ENCODE results near the gene INO80C.

INO80C gene

GRCh38 chr18:35485852-35486251 lies 11.9 kb downstream of the INO80C start:
- DNase-seq = no peak

DNA sequence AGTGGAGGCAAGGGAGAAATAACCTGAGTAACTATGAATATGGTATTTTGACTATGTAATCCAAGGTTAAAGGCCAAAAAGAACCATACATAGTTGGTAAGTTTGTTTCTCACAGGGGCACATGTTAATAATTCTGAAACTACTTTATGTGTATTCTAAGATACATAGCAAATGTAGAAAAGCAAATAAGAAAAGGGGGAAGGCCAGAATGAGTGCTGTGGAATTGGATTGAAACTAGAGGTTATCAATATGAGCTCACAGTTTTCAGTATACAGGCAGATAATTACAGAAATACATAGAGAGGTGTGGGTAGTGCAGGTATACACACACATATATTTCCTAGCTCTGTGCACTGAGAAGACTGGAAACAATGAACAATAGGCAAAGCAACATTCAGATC lies 13.7 kb downstream of the INO80C start:
- DNase-seq = no peak

GRCh38 chr18:35481960-35482366 lies 15.8 kb downstream of the INO80C start:
- no peak for DNase-seq

DNA sequence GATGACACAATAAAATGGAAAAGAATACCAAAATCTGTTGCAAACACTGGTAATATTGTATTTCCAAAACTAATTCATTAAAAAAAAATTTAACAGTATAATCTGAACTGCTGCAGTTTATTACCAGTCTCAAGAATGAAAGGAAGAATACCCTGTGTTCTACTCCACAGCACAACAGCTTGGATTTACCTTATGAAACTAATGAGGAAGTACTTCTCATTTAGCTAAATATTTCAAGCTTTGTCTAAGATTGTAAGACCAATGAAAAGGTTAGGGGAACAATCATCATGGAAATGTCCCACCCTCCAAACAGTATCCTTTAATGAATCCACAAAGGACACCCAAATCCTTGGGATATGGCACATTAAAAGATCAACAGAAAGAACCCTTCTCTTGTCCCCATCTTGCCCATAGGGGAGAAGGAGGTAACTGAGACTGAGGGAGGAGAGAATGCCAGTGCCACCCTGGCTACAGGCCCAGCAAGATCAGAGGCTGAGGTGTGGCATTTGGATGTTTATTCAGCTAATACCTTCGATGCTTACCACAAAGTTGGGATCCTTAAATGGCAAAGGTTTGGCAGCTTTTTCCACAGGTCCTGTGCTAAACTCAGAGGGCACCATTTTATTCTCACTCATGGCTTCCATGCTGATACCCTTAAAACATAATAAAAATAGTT lies 17.7 kb downstream of the INO80C start:
- DNase-seq = no peak

GRCh38 chr18:35478520-35479435 lies 19.0 kb downstream of the INO80C start:
- DNase-seq = no peak

GRCh38 chr18:35477974-35478373 lies 19.8 kb downstream of the INO80C start:
- DNase-seq = no peak

- DNase-seq = no peak
Observed at GRCh38 chr18:35477497-35477896, 20.3 kb downstream of the INO80C start.

DNA sequence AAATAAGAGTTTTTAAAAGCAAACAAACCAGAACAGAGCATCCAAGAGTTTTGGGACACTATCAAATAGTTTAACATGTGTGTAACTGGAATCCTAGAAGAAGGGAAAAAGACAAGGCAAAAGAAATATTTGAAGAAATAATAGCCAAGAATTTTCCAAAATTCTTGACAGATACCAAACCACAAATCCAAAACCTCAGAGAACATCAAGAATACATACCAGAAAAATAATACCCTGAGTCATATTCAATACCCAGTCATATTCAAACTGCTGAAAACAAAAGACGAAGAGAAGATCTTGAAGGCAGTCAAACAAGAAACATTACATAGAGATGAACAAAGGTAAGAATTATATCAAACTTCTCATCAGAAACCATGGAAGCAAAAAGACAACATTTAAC lies 22.9 kb downstream of the INO80C start:
- no peak for DNase-seq

GRCh38 chr18:35473562-35473961 lies 24.2 kb downstream of the INO80C start:
- DNase-seq = no peak

DNA sequence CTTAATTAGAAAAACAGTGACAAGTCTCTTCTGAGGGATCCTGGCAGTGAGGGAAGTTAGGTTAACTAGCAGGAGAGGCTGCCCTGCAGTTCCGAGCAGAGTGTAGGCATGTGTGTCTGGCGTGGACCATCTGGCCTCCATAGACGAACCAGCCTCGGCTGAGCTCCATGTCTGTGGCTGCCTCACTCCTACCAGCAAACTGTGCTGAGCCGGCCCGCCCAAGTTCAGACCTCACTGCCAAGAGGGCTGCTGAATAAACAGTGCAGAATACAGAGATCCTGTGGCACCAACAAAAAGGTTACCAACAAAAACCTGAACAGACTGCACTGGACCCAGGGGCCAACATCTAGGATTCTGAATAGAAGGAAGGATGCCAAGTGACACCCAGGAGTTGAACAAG lies 27.3 kb downstream of the INO80C start:
- no peak for DNase-seq

GRCh38 chr18:35469725-35470124 lies 28.0 kb downstream of the INO80C start:
- no peak for DNase-seq

GRCh38 chr18:35468711-35469110 lies 29.0 kb downstream of the INO80C start:
- no peak for DNase-seq

- DNase-seq = no peak
Observed at GRCh38 chr18:35467624-35468016, 30.1 kb downstream of the INO80C start.

DNA sequence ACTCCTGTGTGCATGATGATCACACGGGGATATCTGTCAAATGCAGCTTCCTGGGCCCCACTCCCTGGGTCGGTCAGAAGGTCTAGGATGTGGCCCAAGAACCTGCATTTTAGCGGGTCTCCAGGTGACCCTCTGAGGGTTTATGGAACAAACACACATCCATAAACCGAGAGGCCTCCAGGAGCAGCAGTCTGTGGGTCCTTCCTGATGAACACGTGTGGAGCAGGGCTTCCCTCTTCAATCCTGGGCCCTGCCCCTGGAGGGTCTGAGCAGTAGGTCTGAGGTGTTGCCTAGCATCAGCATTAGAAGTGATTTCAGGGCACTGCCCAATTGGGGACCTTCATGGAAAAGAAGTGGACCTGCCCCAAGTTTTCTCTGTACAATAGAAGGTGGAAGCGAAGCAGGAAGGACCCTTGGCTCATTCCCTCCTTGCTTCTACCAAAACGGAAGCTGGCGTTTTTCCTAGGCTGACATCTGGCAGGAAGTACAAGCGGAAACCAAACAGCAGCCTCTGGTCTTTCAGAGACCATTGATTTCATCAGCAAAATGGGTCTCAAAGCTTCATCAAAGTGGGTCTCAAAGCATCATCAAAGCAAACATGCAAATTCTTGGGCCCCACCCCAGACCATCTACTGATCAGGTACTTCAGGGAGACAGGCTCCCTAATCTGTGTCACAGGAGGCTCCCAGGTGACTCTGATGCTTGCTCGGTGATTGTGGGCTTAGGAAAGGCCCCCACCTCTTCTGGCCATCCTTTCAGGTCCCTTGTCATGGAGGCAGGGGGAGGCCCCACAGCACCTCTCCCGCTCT lies 30.7 kb downstream of the INO80C start:
- DNase-seq = no peak

- DNase-seq = no peak
Observed at GRCh38 chr18:35466334-35466733, 31.4 kb downstream of the INO80C start.

DNA sequence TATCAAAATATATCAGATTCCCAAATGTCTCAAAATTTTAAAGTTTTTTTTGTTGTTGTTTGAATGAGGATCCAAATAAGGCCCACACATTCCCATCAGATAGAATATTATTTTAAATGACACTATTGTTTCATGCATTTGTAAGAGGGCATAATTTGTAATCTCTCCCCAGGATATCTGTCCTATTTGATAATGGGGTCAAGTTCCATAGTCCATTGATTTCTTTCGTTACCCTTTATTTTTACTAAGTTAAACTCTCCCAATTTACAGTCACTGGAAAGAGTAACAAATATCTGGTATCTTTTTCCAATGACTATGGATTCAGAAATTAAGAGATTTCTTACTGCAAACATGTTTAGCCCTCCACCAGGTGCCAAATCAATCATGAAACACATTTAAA lies 32.4 kb downstream of the INO80C start:
- DNase-seq = no peak

DNA sequence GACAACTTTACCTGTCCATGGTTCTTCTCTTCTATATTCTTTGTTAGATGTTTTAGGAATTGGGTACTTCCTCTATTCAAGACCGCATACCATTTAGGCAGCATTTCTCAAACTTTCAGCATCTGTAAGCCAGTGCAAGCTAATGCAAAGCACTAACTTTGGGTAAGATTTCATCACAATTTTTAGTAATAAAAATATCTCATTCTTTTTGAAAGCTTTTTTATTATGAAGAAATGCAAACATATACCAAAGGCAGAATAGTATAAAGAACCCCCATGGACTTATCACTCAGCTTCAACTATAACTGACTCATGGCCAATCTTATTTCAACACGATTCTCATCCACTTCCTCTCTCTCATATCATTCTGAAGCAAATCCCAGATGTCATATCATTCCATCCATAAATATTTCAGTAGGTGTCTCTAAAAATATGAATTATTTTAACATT lies 32.9 kb downstream of the INO80C start:
- DNase-seq = no peak

GRCh38 chr18:35463827-35464226 lies 33.9 kb downstream of the INO80C start:
- DNase-seq = no peak

- no peak for DNase-seq
Observed at GRCh38 chr18:35463050-35463449, 34.7 kb downstream of the INO80C start.

DNA sequence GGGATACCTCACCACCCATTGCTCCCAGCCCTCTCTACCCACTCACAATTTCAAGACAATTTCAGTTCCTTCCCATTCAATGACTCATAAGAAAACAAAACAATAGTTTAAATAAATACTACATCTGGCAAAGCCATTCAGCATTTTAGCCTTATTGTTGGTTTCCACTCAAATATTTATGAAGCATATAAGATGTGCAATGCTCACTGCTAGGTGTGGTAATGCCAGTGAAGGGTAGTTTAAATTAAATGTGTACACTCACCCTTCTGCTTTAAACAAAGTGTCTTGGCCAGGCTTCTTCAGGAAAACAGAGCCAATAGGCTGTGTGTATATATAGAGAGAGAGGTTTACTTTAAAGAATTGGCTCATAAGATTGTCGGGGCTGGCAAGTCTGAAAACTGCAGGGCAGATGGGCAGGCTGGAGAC lies 37.0 kb downstream of the INO80C start:
- no peak for DNase-seq

- DNase-seq = no peak
Observed at GRCh38 chr18:35459997-35460396, 37.8 kb downstream of the INO80C start.

GRCh38 chr18:35458677-35459441 lies 38.9 kb downstream of the INO80C start:
- no peak for DNase-seq

DNA sequence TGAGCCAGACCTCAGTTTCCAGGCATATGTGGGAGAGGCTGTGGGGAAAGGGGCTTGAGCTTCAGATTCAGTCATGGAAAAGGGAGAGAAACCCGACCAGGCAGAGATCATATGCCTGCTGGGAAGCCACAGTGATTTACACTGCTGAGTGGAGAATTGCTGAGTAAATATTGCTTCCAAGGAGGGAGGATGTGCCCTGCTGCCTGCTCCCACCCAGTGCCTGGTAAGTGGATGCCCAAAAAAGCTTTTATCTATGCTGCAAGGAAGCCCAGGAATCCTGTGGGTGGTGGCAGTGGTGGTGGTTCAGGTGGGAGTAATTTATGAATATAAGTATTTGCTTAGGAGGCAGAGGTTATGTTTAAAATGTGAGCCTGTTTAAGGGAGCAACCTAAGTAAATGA lies 39.5 kb downstream of the INO80C start:
- DNase-seq = no peak
